ENCODE data around the gene MMP1.

DNA sequence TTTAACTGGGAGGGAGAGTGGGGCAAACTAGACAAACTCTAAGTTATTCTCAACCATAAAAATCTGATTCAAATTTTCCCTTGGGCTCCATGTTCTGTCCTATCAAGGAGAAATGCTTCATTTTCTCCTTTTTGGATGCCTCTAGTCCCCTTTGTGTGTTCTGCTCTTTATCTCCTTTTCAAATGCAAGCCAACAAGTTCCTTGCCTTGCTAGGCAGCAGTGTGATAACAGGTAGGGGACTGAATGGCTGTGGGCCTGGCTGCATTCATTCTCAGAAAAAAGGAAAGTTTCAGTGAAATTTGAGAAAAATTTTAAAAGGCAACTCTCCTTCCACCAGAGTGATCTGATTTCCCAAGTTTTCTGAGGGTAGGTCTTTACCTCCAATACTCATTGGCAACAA, 46.3 kb downstream of the MMP1 start:
- no peak for TF ChIP-seq CTCF (IDR thresholded peaks at IDR 0.05)
- TF ChIP-seq POLR2A (IDR thresholded peaks at IDR 0.05): no peak

All from body of pancreas (tissue), 4 donors.